ENCODE data around the gene ZMYND8.

The ZMYND8 gene

GRCh38 chr20:47275548-47275947, 81.0 kb downstream of the ZMYND8 start:
- Histone ChIP-seq H3K9me3 (ENCODE audit: control insufficient read depth in 1 of 2, low read length in 2 of 2) (no peaks in the 10 kb centered on the region), H3K27me3 (ENCODE audit: low read depth, low read length) (no peaks in the 10 kb centered on the region), H3K36me3 (ENCODE audit: control insufficient read depth in 1 of 2, insufficient read depth in 2 of 2, low read length in 2 of 2) (peaks cover 22 to 28% of the 10 kb centered on the region in 2 donors), H3K27ac (ENCODE audit: low read length) (peak overlapping the region; percentile 96), H3K4me3 (ENCODE audit: low read depth in 1 of 2, low read length in 2 of 2) (no peak overlapping the region), H3K4me1 (ENCODE audit: control insufficient read depth in 1 of 2, insufficient read depth in 2 of 2, low read length in 2 of 2) (peaks cover 6 to 20% of the 10 kb centered on the region in 2 donors)

GRCh38 chr20:47274401-47275108, 81.9 kb downstream of the ZMYND8 start:
- no peak overlapping the region for H3K4me3 ChIP-seq (ENCODE audit: low read depth in 1 of 2, low read length in 2 of 2)
- H3K27ac ChIP-seq (ENCODE audit: low read length): peak overlapping the region; percentile 96

GRCh38 chr20:47273591-47274235, 82.8 kb downstream of the ZMYND8 start:
- no peaks in the 10 kb centered on the region for H3K27me3 ChIP-seq (ENCODE audit: low read depth, low read length)
- H3K4me1 ChIP-seq (ENCODE audit: control insufficient read depth in 1 of 2, insufficient read depth in 2 of 2, low read length in 2 of 2): peaks cover 6 to 20% of the 10 kb centered on the region in 2 donors
- no peak overlapping the region for H3K4me3 ChIP-seq (ENCODE audit: low read depth in 1 of 2, low read length in 2 of 2)
- peak overlapping the region; percentile 96 for H3K27ac ChIP-seq (ENCODE audit: low read length)
- peaks cover 18 to 23% of the 10 kb centered on the region in 2 donors for H3K36me3 ChIP-seq (ENCODE audit: control insufficient read depth in 1 of 2, insufficient read depth in 2 of 2, low read length in 2 of 2)
- no peaks in the 10 kb centered on the region for H3K9me3 ChIP-seq (ENCODE audit: control insufficient read depth in 1 of 2, low read length in 2 of 2)

More at GRCh38 chr20:47274401-47275108, 81.9 kb downstream of the ZMYND8 start:
- no peaks in the 10 kb centered on the region for H3K27me3 ChIP-seq (ENCODE audit: low read depth, low read length)
- H3K9me3 ChIP-seq (ENCODE audit: control insufficient read depth in 1 of 2, low read length in 2 of 2): no peaks in the 10 kb centered on the region
- H3K36me3 ChIP-seq (ENCODE audit: control insufficient read depth in 1 of 2, insufficient read depth in 2 of 2, low read length in 2 of 2): peaks cover 18 to 24% of the 10 kb centered on the region in 2 donors
- H3K4me1 ChIP-seq (ENCODE audit: control insufficient read depth in 1 of 2, insufficient read depth in 2 of 2, low read length in 2 of 2): peaks cover 6 to 20% of the 10 kb centered on the region in 2 donors

- Histone ChIP-seq H3K36me3 (ENCODE audit: control insufficient read depth in 1 of 2, insufficient read depth in 2 of 2, low read length in 2 of 2) (peaks cover 18 to 22% of the 10 kb centered on the region in 2 donors), H3K27me3 (ENCODE audit: low read depth, low read length) (no peaks in the 10 kb centered on the region), H3K9me3 (ENCODE audit: control insufficient read depth in 1 of 2, low read length in 2 of 2) (no peaks in the 10 kb centered on the region), H3K27ac (ENCODE audit: low read length) (peak overlapping the region; percentile 96), H3K4me3 (ENCODE audit: low read depth in 1 of 2, low read length in 2 of 2) (no peak overlapping the region), H3K4me1 (ENCODE audit: control insufficient read depth in 1 of 2, insufficient read depth in 2 of 2, low read length in 2 of 2) (peaks cover 6 to 20% of the 10 kb centered on the region in 2 donors)
Measured at GRCh38 chr20:47272893-47273590, 83.5 kb downstream of the ZMYND8 start.

- H3K4me1 ChIP-seq (ENCODE audit: control insufficient read depth in 1 of 2, insufficient read depth in 2 of 2, low read length in 2 of 2): peaks cover 6 to 10% of the 10 kb centered on the region in 2 donors
- H3K27ac ChIP-seq (ENCODE audit: low read length): no peak overlapping the region
- H3K36me3 ChIP-seq (ENCODE audit: control insufficient read depth in 1 of 2, insufficient read depth in 2 of 2, low read length in 2 of 2): peaks cover 14 to 18% of the 10 kb centered on the region in 2 donors
- H3K27me3 ChIP-seq (ENCODE audit: low read depth, low read length): no peaks in the 10 kb centered on the region
- H3K9me3 ChIP-seq (ENCODE audit: control insufficient read depth in 1 of 2, low read length in 2 of 2): no peaks in the 10 kb centered on the region
- H3K4me3 ChIP-seq (ENCODE audit: low read depth in 1 of 2, low read length in 2 of 2): no peak overlapping the region
Measured at GRCh38 chr20:47271046-47271615, 85.4 kb downstream of the ZMYND8 start.

- H3K27ac ChIP-seq (ENCODE audit: low read length): no peak overlapping the region
- H3K27me3 ChIP-seq (ENCODE audit: low read depth, low read length): no peaks in the 10 kb centered on the region
- H3K36me3 ChIP-seq (ENCODE audit: control insufficient read depth in 1 of 2, insufficient read depth in 2 of 2, low read length in 2 of 2): peaks cover 5 to 12% of the 10 kb centered on the region in 2 donors
- no peak overlapping the region for H3K4me3 ChIP-seq (ENCODE audit: low read depth in 1 of 2, low read length in 2 of 2)
- no peaks in the 10 kb centered on the region for H3K9me3 ChIP-seq (ENCODE audit: control insufficient read depth in 1 of 2, low read length in 2 of 2)
- peaks cover under 1 to 8% of the 10 kb centered on the region in 2 donors for H3K4me1 ChIP-seq (ENCODE audit: control insufficient read depth in 1 of 2, insufficient read depth in 2 of 2, low read length in 2 of 2)
Measured at GRCh38 chr20:47269309-47270165, 87.0 kb downstream of the ZMYND8 start.

- no peaks in the 10 kb centered on the region for H3K27me3 ChIP-seq (ENCODE audit: low read depth, low read length)
- H3K4me3 ChIP-seq (ENCODE audit: low read depth in 1 of 2, low read length in 2 of 2): no peak overlapping the region
- H3K9me3 ChIP-seq (ENCODE audit: control insufficient read depth in 1 of 2, low read length in 2 of 2): no peaks in the 10 kb centered on the region
- no peak overlapping the region for H3K27ac ChIP-seq (ENCODE audit: low read length)
- H3K4me1 ChIP-seq (ENCODE audit: control insufficient read depth in 1 of 2, insufficient read depth in 2 of 2, low read length in 2 of 2): peaks cover 5 to 16% of the 10 kb centered on the region in 2 donors
- H3K36me3 ChIP-seq (ENCODE audit: control insufficient read depth in 1 of 2, insufficient read depth in 2 of 2, low read length in 2 of 2): peaks cover 0 to 12% of the 10 kb centered on the region in 2 donors
Measured at GRCh38 chr20:47267621-47268020, 88.9 kb downstream of the ZMYND8 start.

- H3K4me3 ChIP-seq (ENCODE audit: low read depth in 1 of 2, low read length in 2 of 2): no peak overlapping the region
- H3K36me3 ChIP-seq (ENCODE audit: control insufficient read depth in 1 of 2, insufficient read depth in 2 of 2, low read length in 2 of 2): peaks cover 5 to 12% of the 10 kb centered on the region in 2 donors
Measured at GRCh38 chr20:47266847-47267515, 89.5 kb downstream of the ZMYND8 start.

GRCh38 chr20:47265984-47266383, 90.5 kb downstream of the ZMYND8 start:
- peaks cover 11% of the 10 kb centered on the region in 2 donors for H3K36me3 ChIP-seq (ENCODE audit: control insufficient read depth in 1 of 2, insufficient read depth in 2 of 2, low read length in 2 of 2)
- H3K9me3 ChIP-seq (ENCODE audit: control insufficient read depth in 1 of 2, low read length in 2 of 2): no peaks in the 10 kb centered on the region
- H3K27me3 ChIP-seq (ENCODE audit: low read depth, low read length): no peaks in the 10 kb centered on the region
- H3K4me1 ChIP-seq (ENCODE audit: control insufficient read depth in 1 of 2, insufficient read depth in 2 of 2, low read length in 2 of 2): peaks cover 5 to 16% of the 10 kb centered on the region in 2 donors
- H3K4me3 ChIP-seq (ENCODE audit: low read depth in 1 of 2, low read length in 2 of 2): no peak overlapping the region
- H3K27ac ChIP-seq (ENCODE audit: low read length): no peak overlapping the region

More at GRCh38 chr20:47266847-47267515, 89.5 kb downstream of the ZMYND8 start:
- Histone ChIP-seq H3K4me1 (ENCODE audit: control insufficient read depth in 1 of 2, insufficient read depth in 2 of 2, low read length in 2 of 2) (peaks cover 5 to 16% of the 10 kb centered on the region in 2 donors), H3K9me3 (ENCODE audit: control insufficient read depth in 1 of 2, low read length in 2 of 2) (no peaks in the 10 kb centered on the region), H3K27me3 (ENCODE audit: low read depth, low read length) (no peaks in the 10 kb centered on the region), H3K27ac (ENCODE audit: low read length) (no peak overlapping the region)

- peaks cover 17 to 18% of the 10 kb centered on the region in 2 donors for H3K36me3 ChIP-seq (ENCODE audit: control insufficient read depth in 1 of 2, insufficient read depth in 2 of 2, low read length in 2 of 2)
Measured at GRCh38 chr20:47265214-47265613, 91.3 kb downstream of the ZMYND8 start.

More at GRCh38 chr20:47265214-47265613, 91.3 kb downstream of the ZMYND8 start:
- H3K27me3 ChIP-seq (ENCODE audit: low read depth, low read length): no peaks in the 10 kb centered on the region
- H3K4me3 ChIP-seq (ENCODE audit: low read depth in 1 of 2, low read length in 2 of 2): no peak overlapping the region
- no peaks in the 10 kb centered on the region for H3K9me3 ChIP-seq (ENCODE audit: control insufficient read depth in 1 of 2, low read length in 2 of 2)
- no peak overlapping the region for H3K27ac ChIP-seq (ENCODE audit: low read length)
- peaks cover 5 to 16% of the 10 kb centered on the region in 2 donors for H3K4me1 ChIP-seq (ENCODE audit: control insufficient read depth in 1 of 2, insufficient read depth in 2 of 2, low read length in 2 of 2)

All from muscle layer of duodenum (tissue), 2 donors.